Thymus (tissue), 2 donors: Measurements from ENCODE around the gene ATXN3L. TPM values are rescaled to one million over a fixed set of nuclear protein-coding genes. Genes with fewer than 3 reads are reported as not detected.

Experiments used
- polyA plus RNA-seq: library from polyadenylated mRNA; stranded (reverse); fragments of 200-250 nt; gene quantifications from one replicate; pipeline ENCODE4 v1.2.3, GENCODE V29; 2013
- total RNA-seq: library from RNA; stranded (reverse); fragments of 120-200 nt; gene quantifications from one replicate; pipeline ENCODE4 v1.2.4, GENCODE V29; 2013
- donor health status: healthy.

Gene ATXN3L
- total and polyA plus RNA-seq, 2 donors: not detected

Other genes starting within 250 kb of the ATXN3L start
- gene EGFL6, start 249.5 kb upstream of the ATXN3L start, total RNA-seq: 2.4 TPM
- gene EGFL6, start 249.5 kb upstream of the ATXN3L start, polyA plus RNA-seq: 0.73 TPM